ENCODE results near the gene HLA-DMA. TPM values are rescaled to one million over a fixed set of nuclear protein-coding genes. Genes with fewer than 3 reads are reported as not detected.
A peak's percentile ranks its signal among the peaks of the same experiment; 100 is the strongest.

HLA-DMA gene
- total and polyA plus RNA-seq, 2 of the 8 experiments (the other 6 are each of a cell fraction or from before 2014, with no cell fraction given): 13.3 to 23.1 TPM

- TF ChIP-seq CHD7 (IDR thresholded peaks at IDR 0.05; ENCODE audit: insufficient replicate concordance, low read length) (peak; percentile 12), SP1 (IDR thresholded peaks at IDR 0.05; ENCODE audit: low read depth, low read length) (no peak), KDM4A (IDR thresholded peaks at IDR 0.05; ENCODE audit: low read depth, low read length, severe bottlenecking) (peak; percentile 9), RBBP5 (IDR thresholded peaks at IDR 0.05; ENCODE audit: borderline replicate concordance, low read depth, low read length) (0 out of 2 replicates have a peak, but pooled peaks have one; percentile 20), PHF8 (conservative IDR thresholded peaks at IDR 0.05; ENCODE audit: low read depth, low read length) (peak; percentile 62)
Measured at GRCh38 chr6:32971242-32971580, 18.3 kb upstream of the HLA-DMA start (continued).

Data from H1 (cell line).